ACHN (cell line): Measurements from ENCODE around the gene PIM1.

Source experiments
- DNase-seq: peaks from one replicate; pipeline ENCODE4 v3.0.0-alpha.2; 2015
- in situ Hi-C: cut with HindIII; loops from 2 replicates; pipeline ENCODE4 v1.10.0; 2017; ENCODE audit warnings: low sequenced_read_pairs, low pct_ligation_motif_present, low pct_unique_long_range_greater_than_20kb

The PIM1 gene

GRCh38 chr6:37135835-37136694 lies 33.9 kb upstream of the PIM1 start:
- no peak for DNase-seq
- in situ Hi-C loops = no loop called here

- no peak for DNase-seq
- in situ Hi-C loops = no loop called here
Measured at GRCh38 chr6:37136821-37137200, 33.1 kb upstream of the PIM1 start.

GRCh38 chr6:37137201-37138090 lies 32.5 kb upstream of the PIM1 start:
- in situ Hi-C loops = no loop called here
- DNase-seq = peak; percentile 96

GRCh38 chr6:37138856-37139229 lies 31.1 kb upstream of the PIM1 start:
- no peak for DNase-seq
- in situ Hi-C loops = no loop called here

- DNase-seq = no peak
- in situ Hi-C loops = no loop called here
Measured at GRCh38 chr6:37139230-37139962, 30.6 kb upstream of the PIM1 start.

GRCh38 chr6:37140145-37140544 lies 29.8 kb upstream of the PIM1 start:
- in situ Hi-C loops = no loop called here
- no peak for DNase-seq

GRCh38 chr6:37141281-37142049 lies 28.5 kb upstream of the PIM1 start:
- in situ Hi-C loops = no loop called here
- peak; percentile 49 for DNase-seq

- DNase-seq = no peak
- in situ Hi-C loops = no loop called here
Measured at GRCh38 chr6:37142050-37142614, 27.8 kb upstream of the PIM1 start.

- DNase-seq = no peak
- in situ Hi-C loops = no loop called here
Measured at GRCh38 chr6:37143585-37143984, 26.4 kb upstream of the PIM1 start.

- in situ Hi-C loops = no loop called here
- no peak for DNase-seq
Measured at GRCh38 chr6:37145443-37145842, 24.5 kb upstream of the PIM1 start.

- in situ Hi-C loops = no loop called here
- DNase-seq = no peak
Measured at GRCh38 chr6:37146735-37147157, 23.2 kb upstream of the PIM1 start.

- in situ Hi-C loops = no loop called here
- DNase-seq = no peak
Measured at GRCh38 chr6:37149745-37150144, 20.2 kb upstream of the PIM1 start.

- in situ Hi-C loops = no loop called here
- DNase-seq = no peak
Measured at GRCh38 chr6:37150314-37150713, 19.6 kb upstream of the PIM1 start.

- DNase-seq = no peak
- in situ Hi-C loops = no loop called here
Measured at GRCh38 chr6:37155394-37156312, 14.3 kb upstream of the PIM1 start.

GRCh38 chr6:37158508-37158907 lies 11.4 kb upstream of the PIM1 start:
- in situ Hi-C loops = no loop called here

GRCh38 chr6:37160922-37161778 lies 8.8 kb upstream of the PIM1 start:
- in situ Hi-C loops = no loop called here
- DNase-seq = no peak

More at GRCh38 chr6:37158508-37158907, 11.4 kb upstream of the PIM1 start:
- DNase-seq = no peak
